ENCODE measurements around the gene GLG1.
"Not testable (repeated sequence)": the region's sequence is repeated elsewhere in the genome, so short reads cannot be mapped to it uniquely, and the experiment has no call there.

The GLG1 gene

GRCh38 chr16:74431516-74431915 is 175.4 kb downstream of the GLG1 start:
- 94% methylated on average over 5 of the region's 5 CpGs for WGBS
- no peak overlapping the region for H3K27ac ChIP-seq (ENCODE audit: low read depth, low read length)
- no peak overlapping the region for H3K9ac ChIP-seq (ENCODE audit: low read depth, low read length)
- H3K36me3 ChIP-seq (ENCODE audit: insufficient read depth, low read length): no peaks in the 10 kb centered on the region
- H3K4me1 ChIP-seq (ENCODE audit: insufficient read depth, low read length): no peaks in the 10 kb centered on the region
- no peaks in the 10 kb centered on the region for H3K27me3 ChIP-seq (ENCODE audit: insufficient read depth, low read length)
- no peaks in the 10 kb centered on the region for H3K9me3 ChIP-seq (ENCODE audit: insufficient read depth, low read depth, low read length)
- H3K4me3 ChIP-seq (ENCODE audit: low read length): no peak overlapping the region

- 46% methylated on average over 12 of the region's 13 CpGs for WGBS
- H3K9me3 ChIP-seq (ENCODE audit: insufficient read depth, low read depth, low read length); H3K27ac ChIP-seq (ENCODE audit: low read depth, low read length); H3K9ac ChIP-seq (ENCODE audit: low read depth, low read length); H3K4me3 ChIP-seq (ENCODE audit: low read length); H3K27me3 ChIP-seq (ENCODE audit: insufficient read depth, low read length); H3K36me3 ChIP-seq (ENCODE audit: insufficient read depth, low read length); H3K4me1 ChIP-seq (ENCODE audit: insufficient read depth, low read length): not testable (repeated sequence)
Observed at GRCh38 chr16:74430036-74430712, 176.7 kb downstream of the GLG1 start.

- not testable (repeated sequence) for H3K4me3 ChIP-seq (ENCODE audit: low read length); H3K27ac ChIP-seq (ENCODE audit: low read depth, low read length); H3K4me1 ChIP-seq (ENCODE audit: insufficient read depth, low read length); H3K9me3 ChIP-seq (ENCODE audit: insufficient read depth, low read depth, low read length); H3K36me3 ChIP-seq (ENCODE audit: insufficient read depth, low read length); H3K27me3 ChIP-seq (ENCODE audit: insufficient read depth, low read length); H3K9ac ChIP-seq (ENCODE audit: low read depth, low read length)
- no CpG with 5 or more reads among the region's 8 CpGs for WGBS
Observed at GRCh38 chr16:74428493-74428892, 178.4 kb downstream of the GLG1 start.

GRCh38 chr16:74425751-74426150 is 181.2 kb downstream of the GLG1 start:
- H3K9me3 ChIP-seq (ENCODE audit: insufficient read depth, low read depth, low read length); H3K4me1 ChIP-seq (ENCODE audit: insufficient read depth, low read length); H3K9ac ChIP-seq (ENCODE audit: low read depth, low read length); H3K36me3 ChIP-seq (ENCODE audit: insufficient read depth, low read length); H3K27me3 ChIP-seq (ENCODE audit: insufficient read depth, low read length); H3K27ac ChIP-seq (ENCODE audit: low read depth, low read length); H3K4me3 ChIP-seq (ENCODE audit: low read length): not testable (repeated sequence)
- 95% methylated on average over 4 of the region's 6 CpGs for WGBS

- not testable (repeated sequence) for H3K27ac ChIP-seq (ENCODE audit: low read depth, low read length); H3K36me3 ChIP-seq (ENCODE audit: insufficient read depth, low read length); H3K9ac ChIP-seq (ENCODE audit: low read depth, low read length); H3K4me1 ChIP-seq (ENCODE audit: insufficient read depth, low read length); H3K4me3 ChIP-seq (ENCODE audit: low read length); H3K9me3 ChIP-seq (ENCODE audit: insufficient read depth, low read depth, low read length); H3K27me3 ChIP-seq (ENCODE audit: insufficient read depth, low read length)
- 76% methylated on average over 4 of the region's 4 CpGs for WGBS
Observed at GRCh38 chr16:74423721-74424120, 183.2 kb downstream of the GLG1 start.

- not testable (repeated sequence) for H3K4me3 ChIP-seq (ENCODE audit: low read length); H3K36me3 ChIP-seq (ENCODE audit: insufficient read depth, low read length); H3K4me1 ChIP-seq (ENCODE audit: insufficient read depth, low read length); H3K27me3 ChIP-seq (ENCODE audit: insufficient read depth, low read length); H3K9ac ChIP-seq (ENCODE audit: low read depth, low read length); H3K27ac ChIP-seq (ENCODE audit: low read depth, low read length); H3K9me3 ChIP-seq (ENCODE audit: insufficient read depth, low read depth, low read length)
- WGBS: 95% methylated on average over 5 of the region's 17 CpGs
Observed at GRCh38 chr16:74422086-74422485, 184.8 kb downstream of the GLG1 start.

GRCh38 chr16:74421482-74421785 is 185.5 kb downstream of the GLG1 start:
- not testable (repeated sequence) for H3K36me3 ChIP-seq (ENCODE audit: insufficient read depth, low read length); H3K9ac ChIP-seq (ENCODE audit: low read depth, low read length); H3K27ac ChIP-seq (ENCODE audit: low read depth, low read length); H3K9me3 ChIP-seq (ENCODE audit: insufficient read depth, low read depth, low read length); H3K4me3 ChIP-seq (ENCODE audit: low read length); H3K4me1 ChIP-seq (ENCODE audit: insufficient read depth, low read length); H3K27me3 ChIP-seq (ENCODE audit: insufficient read depth, low read length)
- WGBS: 87% methylated on average over 4 of the region's 16 CpGs

GRCh38 chr16:74420612-74421481 is 186.1 kb downstream of the GLG1 start, which contains the start of gene CLEC18B:
Gene CLEC18B (minus strand): TSS chr16:74421478. CDS start chr16:74421270, 208 bp downstream.
- H3K27ac ChIP-seq (ENCODE audit: low read depth, low read length); H3K36me3 ChIP-seq (ENCODE audit: insufficient read depth, low read length); H3K9ac ChIP-seq (ENCODE audit: low read depth, low read length); H3K27me3 ChIP-seq (ENCODE audit: insufficient read depth, low read length); H3K4me1 ChIP-seq (ENCODE audit: insufficient read depth, low read length); H3K4me3 ChIP-seq (ENCODE audit: low read length); H3K9me3 ChIP-seq (ENCODE audit: insufficient read depth, low read depth, low read length): not testable (repeated sequence)
- WGBS: 86% methylated on average over 3 of the region's 27 CpGs

GRCh38 chr16:74419811-74420210 is 187.1 kb downstream of the GLG1 start:
- not testable (repeated sequence) for H3K4me3 ChIP-seq (ENCODE audit: low read length); H3K4me1 ChIP-seq (ENCODE audit: insufficient read depth, low read length); H3K27ac ChIP-seq (ENCODE audit: low read depth, low read length); H3K9ac ChIP-seq (ENCODE audit: low read depth, low read length); H3K27me3 ChIP-seq (ENCODE audit: insufficient read depth, low read length); H3K9me3 ChIP-seq (ENCODE audit: insufficient read depth, low read depth, low read length); H3K36me3 ChIP-seq (ENCODE audit: insufficient read depth, low read length)
- 84% methylated on average over 5 of the region's 14 CpGs for WGBS

GRCh38 chr16:74417897-74418296 is 189.0 kb downstream of the GLG1 start:
- not testable (repeated sequence) for H3K9ac ChIP-seq (ENCODE audit: low read depth, low read length); H3K9me3 ChIP-seq (ENCODE audit: insufficient read depth, low read depth, low read length); H3K36me3 ChIP-seq (ENCODE audit: insufficient read depth, low read length); H3K27me3 ChIP-seq (ENCODE audit: insufficient read depth, low read length); H3K27ac ChIP-seq (ENCODE audit: low read depth, low read length); H3K4me3 ChIP-seq (ENCODE audit: low read length); H3K4me1 ChIP-seq (ENCODE audit: insufficient read depth, low read length)
- WGBS: 97% methylated on average over 7 of the region's 15 CpGs

GRCh38 chr16:74413920-74414319 is 193.0 kb downstream of the GLG1 start:
- WGBS: 89% methylated on average over 7 of the region's 7 CpGs
- not testable (repeated sequence) for H3K4me1 ChIP-seq (ENCODE audit: insufficient read depth, low read length); H3K9ac ChIP-seq (ENCODE audit: low read depth, low read length); H3K36me3 ChIP-seq (ENCODE audit: insufficient read depth, low read length); H3K4me3 ChIP-seq (ENCODE audit: low read length); H3K27me3 ChIP-seq (ENCODE audit: insufficient read depth, low read length); H3K9me3 ChIP-seq (ENCODE audit: insufficient read depth, low read depth, low read length); H3K27ac ChIP-seq (ENCODE audit: low read depth, low read length)

GRCh38 chr16:74413485-74413884 is 193.4 kb downstream of the GLG1 start:
- not testable (repeated sequence) for H3K9me3 ChIP-seq (ENCODE audit: insufficient read depth, low read depth, low read length); H3K27me3 ChIP-seq (ENCODE audit: insufficient read depth, low read length); H3K9ac ChIP-seq (ENCODE audit: low read depth, low read length); H3K36me3 ChIP-seq (ENCODE audit: insufficient read depth, low read length); H3K4me1 ChIP-seq (ENCODE audit: insufficient read depth, low read length); H3K4me3 ChIP-seq (ENCODE audit: low read length); H3K27ac ChIP-seq (ENCODE audit: low read depth, low read length)
- 86% methylated on average over 6 of the region's 9 CpGs for WGBS

Data from HUES64 (cell line).